Testis (tissue), 2 donors: ENCODE results near the gene AKAP6.

Experiments used
- POLR2A ChIP-seq: fragments of 450-650 bp; IDR thresholded peaks from one replicate; pipeline ENCODE4 v1.6.1; 2017; ENCODE audit warnings: antibody characterized with exemption, mild to moderate bottlenecking, moderate library complexity
- TF ChIP-seq, protein P1 (sequence below), 3 experiments: fragments of 450-650 bp in 2 of 3; fragments of 200-600 bp in 1 of 3; sonication (generic) in 1 of 3; IDR thresholded peaks; one replicate each; pipeline ENCODE4 v1.5.1; 2016 to 2019; ENCODE audit warnings: antibody characterized with exemption in 3 of 3, mild to moderate bottlenecking in 2 of 3, moderate library complexity in 1 of 3

DNA sequence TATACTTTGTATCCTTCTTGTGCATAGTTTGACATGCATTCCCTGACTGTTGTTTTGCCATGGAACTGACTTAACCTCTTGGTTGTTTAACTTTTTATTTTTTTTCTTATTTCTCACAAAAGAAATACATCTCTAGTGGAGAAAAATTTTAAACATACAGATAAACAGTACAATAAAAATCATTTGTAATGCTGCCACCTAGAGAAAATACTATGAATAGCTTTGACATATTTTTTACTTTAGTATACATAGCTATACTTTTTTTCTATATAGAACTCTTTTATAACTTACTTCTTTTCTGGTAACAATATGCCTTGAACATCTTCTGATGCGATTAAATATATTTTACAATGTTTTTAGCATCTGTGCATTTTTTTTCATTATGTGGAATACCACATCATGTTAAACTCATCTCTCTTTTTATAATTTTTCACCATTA, 184.5 kb downstream of the AKAP6 start:
- no peak for TF ChIP-seq POLR2A
- TF ChIP-seq, protein P1, sequence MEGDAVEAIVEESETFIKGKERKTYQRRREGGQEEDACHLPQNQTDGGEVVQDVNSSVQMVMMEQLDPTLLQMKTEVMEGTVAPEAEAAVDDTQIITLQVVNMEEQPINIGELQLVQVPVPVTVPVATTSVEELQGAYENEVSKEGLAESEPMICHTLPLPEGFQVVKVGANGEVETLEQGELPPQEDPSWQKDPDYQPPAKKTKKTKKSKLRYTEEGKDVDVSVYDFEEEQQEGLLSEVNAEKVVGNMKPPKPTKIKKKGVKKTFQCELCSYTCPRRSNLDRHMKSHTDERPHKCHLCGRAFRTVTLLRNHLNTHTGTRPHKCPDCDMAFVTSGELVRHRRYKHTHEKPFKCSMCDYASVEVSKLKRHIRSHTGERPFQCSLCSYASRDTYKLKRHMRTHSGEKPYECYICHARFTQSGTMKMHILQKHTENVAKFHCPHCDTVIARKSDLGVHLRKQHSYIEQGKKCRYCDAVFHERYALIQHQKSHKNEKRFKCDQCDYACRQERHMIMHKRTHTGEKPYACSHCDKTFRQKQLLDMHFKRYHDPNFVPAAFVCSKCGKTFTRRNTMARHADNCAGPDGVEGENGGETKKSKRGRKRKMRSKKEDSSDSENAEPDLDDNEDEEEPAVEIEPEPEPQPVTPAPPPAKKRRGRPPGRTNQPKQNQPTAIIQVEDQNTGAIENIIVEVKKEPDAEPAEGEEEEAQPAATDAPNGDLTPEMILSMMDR (IDR thresholded peaks at IDR 0.05), result peak in 1 of 3 experiments; percentile 46
